ENCODE measurements around the gene UBE2I.

UBE2I gene

GRCh38 chr16:1364510-1364909, 55.1 kb downstream of the UBE2I start:
- DNase-seq, result no peak

- DNase-seq, result no peak
These were observed 56.8 kb downstream of the UBE2I start for GRCh38 chr16:1366060-1366711.

GRCh38 chr16:1366712-1367299, 57.4 kb downstream of the UBE2I start:
- no peak for DNase-seq

- DNase-seq, result no peak
These were observed 58.2 kb downstream of the UBE2I start for GRCh38 chr16:1367486-1368174.

- no peak for DNase-seq
These were observed 61.9 kb downstream of the UBE2I start for GRCh38 chr16:1371054-1371978.

- no peak for DNase-seq
These were observed 63.0 kb downstream of the UBE2I start for GRCh38 chr16:1372292-1372950.

- DNase-seq, result no peak
These were observed 65.2 kb downstream of the UBE2I start for GRCh38 chr16:1374418-1375297.

GRCh38 chr16:1375298-1375640, 65.8 kb downstream of the UBE2I start:
- DNase-seq, result no peak

- no peak for DNase-seq
These were observed 66.4 kb downstream of the UBE2I start for GRCh38 chr16:1375741-1376410.

Data from NCI-H524 (cell line).